Activated CD4-positive, alpha-beta T cell treated with anti-CD3 and anti-CD28 coated beads, Interleukin-2, Interleukin-4, amounts not matched to agents 100 ng/mL and 50 ng/mL, durations not matched to agents 16 hours and 8 hours (primary cell): ENCODE measurements around the gene PPP1R11.

ENCODE experiments used
- DNase-seq: peaks from one replicate; pipeline ENCODE4 v3.0.0-alpha.2; 2020; ENCODE audit warnings: low spot score

Gene PPP1R11

DNA sequence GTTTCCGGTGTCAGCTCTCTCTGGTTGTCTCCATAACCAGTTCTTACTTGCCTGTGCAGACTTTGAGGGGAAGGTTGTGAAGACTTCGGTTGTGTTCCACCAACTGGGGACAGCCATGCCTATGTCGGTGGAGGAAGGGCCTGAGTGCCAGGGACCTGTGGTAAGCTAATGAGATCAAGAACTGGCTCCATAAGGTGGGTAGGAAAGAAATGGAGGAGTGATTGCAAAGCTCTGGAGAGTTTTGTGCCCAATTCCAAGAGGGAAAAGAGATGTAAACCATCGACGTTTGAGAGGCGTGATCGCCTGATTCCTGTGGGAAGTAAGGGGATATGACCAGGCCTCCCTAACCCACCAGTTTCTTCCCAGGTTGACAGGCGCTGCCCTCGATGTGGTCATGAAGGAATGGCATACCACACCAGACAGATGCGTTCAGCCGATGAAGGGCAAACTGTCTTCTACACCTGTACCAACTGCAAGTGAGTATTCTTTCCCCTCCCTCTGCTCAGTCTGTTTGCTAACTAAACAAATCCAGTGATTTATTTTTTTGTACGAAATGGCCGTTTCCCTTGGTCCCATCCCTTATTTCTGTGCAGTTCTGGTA is 5.0 kb upstream of the PPP1R11 start:
- DNase-seq: peak; percentile 52

DNA sequence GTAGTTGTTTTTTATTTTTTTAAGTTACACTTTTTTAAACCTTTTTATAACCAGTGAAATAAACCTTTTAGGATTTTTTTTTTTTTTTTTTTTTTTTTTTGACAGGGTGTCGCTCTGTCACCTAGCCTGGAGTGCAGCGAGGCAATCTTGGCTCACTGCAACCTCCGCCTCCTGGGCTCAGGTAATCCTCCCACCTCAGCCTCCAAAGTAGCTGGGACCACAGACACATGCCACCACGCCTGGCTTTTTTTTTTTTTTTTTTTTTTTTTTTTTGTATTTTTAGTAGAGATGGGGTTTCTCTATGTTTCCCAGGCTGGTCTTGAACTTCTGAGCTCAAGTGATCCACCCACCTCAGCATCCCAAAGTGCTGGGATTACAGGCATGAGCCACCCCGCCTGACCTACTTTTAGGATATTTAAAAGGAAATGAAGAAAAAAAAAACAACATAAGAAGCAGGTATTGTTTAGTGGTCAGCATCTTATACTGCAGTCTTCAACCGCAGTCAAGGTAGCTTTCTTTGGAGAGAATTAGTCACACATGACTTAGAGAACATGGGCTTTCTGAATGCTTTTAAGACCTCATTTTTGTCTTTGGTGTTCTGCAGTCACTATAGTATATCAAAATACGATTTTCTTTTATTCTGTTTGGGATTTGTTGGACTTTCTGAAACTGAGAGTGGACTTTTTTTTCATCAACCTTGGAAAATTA is 4.4 kb upstream of the PPP1R11 start:
- DNase-seq: peak; percentile 46

DNA sequence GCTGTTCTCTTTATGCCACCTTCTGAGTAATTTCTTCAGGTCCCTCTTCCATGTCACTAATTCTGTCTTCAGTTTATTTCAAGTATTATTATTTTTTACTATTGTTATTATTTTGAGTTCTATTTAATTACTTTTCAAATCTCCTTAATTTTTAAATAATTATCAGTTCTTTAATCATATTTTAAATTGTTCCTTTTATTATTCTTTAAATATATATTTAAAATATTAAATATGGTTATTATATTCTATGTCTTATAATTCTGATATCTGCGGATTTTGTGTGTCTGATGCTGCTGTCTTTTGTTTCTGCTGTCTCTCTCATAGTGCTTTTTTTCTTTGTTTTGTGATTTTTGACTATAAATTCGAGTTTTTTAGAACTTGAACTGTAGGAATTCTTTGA is 3.7 kb upstream of the PPP1R11 start:
- DNase-seq: no peak

DNA sequence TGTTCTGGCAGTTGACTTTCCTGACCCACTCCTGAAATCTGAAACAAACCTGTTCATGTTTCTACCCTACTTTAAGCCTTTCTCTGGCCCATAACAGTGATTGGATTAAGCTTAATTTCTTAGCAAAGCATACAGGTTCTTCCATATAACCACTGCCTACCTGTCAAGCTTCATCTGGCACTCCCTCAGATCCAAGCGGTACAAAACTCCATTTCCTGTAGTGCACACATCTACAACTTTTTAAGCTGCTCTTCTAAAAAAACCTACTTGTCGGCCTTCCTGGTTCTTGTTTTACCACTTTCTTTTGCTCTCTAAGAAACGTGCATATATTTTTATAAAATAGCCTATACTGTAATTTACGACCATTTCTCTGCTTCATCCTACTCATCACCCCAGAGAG is 916 bp upstream of the PPP1R11 start:
- DNase-seq: no peak

GRCh38 chr6:30067460-30068139 is 602 bp downstream of the PPP1R11 start:
- DNase-seq: no peak

- DNase-seq: no peak
Observed at GRCh38 chr6:30071081-30071818, 4.3 kb downstream of the PPP1R11 start.

DNA sequence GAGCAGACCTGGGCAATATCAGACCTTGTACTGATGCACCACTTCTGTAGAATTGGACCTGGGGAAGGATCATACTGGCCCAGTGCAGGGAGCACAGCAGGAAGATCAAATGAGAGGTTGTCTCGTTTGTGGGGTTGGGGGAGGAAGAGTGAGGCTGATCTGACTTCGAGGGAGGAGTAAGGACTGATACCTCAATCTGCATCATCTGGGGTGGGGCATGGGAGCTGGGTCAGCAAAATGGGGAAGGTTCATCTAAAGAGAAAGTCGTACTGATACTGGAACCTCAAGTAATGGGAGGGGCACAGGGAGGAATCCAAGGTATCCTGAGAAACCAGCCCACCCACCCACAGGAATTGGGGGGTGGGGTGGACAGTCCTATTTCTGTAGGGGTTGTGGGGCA is 4.9 kb downstream of the PPP1R11 start:
- DNase-seq: no peak

GRCh38 chr6:30073489-30074235 is 6.7 kb downstream of the PPP1R11 start:
- DNase-seq: no peak

GRCh38 chr6:30074331-30075093 is 7.5 kb downstream of the PPP1R11 start:
- no peak for DNase-seq

DNA sequence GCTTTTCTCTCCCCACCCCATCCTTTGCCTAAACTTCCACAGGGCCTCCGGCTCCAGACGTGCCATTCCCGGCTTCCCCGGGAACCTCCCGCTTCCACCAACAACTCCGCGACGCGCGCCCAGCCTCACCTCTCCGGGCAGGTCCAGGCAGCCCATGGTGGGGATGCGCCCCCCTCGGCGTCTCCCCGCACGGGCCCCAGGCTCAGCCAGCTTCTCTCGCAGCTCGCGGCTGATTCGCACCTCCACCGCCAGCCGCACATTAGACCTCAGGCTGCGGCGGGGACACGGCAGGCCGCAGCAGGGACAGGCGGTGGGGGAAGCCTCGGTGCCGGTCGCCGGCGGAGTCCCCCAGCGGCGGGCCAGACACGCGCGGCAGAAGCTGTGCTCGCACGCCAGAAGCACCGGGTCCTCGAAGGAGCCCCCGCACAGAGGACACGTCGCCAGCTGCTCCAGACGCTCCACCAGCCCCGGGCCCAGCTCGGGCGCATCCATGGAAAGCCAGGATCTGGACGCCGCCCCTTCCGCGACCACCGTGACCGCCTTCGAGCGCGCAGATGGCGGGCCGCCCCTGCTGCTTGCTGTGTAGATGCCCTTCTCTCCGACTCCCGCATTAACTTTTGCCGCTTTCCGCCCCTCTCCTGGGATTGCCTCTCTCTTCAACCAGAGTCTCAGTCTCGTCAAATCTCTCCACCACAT is 8.2 kb downstream of the PPP1R11 start, which contains the start of gene RNF39:
TSS of gene RNF39 (minus strand) at position 676 of the 696 bp plus-strand sequence. CDS start at position 492, 184 bp downstream.
- no peak for DNase-seq

DNA sequence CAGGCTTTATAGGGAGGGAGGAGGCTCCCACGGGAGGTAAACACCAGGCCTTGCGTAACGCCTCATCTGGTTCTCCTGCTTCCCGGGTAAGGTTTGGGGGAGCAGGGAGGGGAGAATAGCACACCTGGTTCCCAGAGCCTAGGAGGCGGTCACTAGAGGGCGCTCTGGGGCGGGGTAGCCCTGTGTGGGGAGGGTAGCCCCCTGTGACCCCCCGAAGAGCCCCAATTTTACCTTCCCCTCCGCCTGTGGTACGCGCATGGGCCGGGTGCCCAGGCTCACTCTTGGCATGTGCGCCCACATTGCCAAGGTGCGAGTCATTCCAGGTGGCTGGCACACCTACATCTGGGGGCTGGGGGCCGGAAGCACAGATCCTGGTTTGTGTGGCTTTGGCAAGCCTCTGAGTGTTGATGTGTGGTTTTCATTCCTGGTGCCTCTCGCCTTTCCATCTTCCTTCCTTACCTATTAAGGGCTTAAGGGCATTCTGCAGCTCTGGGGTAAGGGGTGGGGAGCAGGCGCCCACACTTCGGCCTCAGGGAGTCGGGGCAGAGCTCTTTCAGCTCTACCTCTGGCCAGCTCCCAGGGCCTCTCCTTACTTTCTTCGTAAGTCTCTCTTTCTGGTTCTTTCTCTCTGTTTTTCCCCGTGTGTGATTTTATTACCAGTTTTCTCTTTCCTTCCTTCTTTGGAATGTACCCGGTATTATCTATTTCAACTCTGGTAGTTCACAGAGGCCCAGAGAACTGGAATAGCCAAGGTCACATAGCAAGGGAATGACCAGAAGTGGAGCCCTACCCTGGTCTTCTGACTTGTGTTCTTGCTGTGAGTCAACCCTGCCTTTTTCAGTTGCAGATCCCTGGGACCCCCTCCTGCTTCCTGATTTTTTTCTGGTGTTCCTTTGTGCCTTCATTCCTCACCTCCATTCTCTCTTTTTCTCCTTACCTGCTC is 9.1 kb downstream of the PPP1R11 start:
- no peak for DNase-seq

DNA sequence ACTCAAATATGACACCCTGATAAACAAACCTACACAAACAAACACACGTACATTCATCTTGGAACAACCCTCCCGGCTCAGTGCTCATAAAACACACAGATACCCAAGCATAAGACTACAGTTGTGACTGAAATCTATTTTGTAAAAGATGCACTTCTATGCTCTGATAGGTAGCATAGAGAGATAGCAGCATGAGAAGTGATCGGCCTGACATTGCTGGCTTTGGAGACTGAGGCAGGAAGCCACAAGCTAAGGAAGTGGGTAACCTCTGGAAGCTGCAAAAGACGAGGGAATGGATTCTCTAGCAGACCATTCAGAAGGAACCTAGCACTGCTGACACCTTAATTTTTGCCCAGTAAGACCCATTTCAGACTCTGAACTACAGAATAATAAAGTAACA is 10.2 kb downstream of the PPP1R11 start:
- DNase-seq: no peak

DNA sequence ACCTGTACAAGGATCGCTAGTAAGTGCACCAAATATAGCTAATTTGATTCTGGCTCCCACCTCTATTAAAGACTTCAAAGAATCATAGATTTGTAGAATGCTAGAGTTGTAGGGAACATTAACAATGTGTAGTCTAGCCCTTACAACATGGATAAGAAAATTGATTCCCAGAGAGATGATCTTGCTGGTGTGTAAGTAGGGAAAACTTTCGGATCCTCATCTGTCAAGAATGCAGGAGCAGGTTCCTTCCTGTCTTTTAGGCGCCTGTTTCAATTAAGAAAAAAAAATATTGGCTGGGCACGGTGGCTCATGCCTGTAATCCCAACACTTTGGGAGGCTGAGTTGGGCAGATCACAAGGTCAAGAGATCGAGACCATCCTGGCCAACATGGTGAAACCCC is 20.9 kb downstream of the PPP1R11 start:
- DNase-seq: no peak

- DNase-seq: no peak
Observed at GRCh38 chr6:30091577-30092381, 24.8 kb downstream of the PPP1R11 start.

- DNase-seq: no peak
Observed at GRCh38 chr6:30092852-30093543, 26.0 kb downstream of the PPP1R11 start.

- DNase-seq: no peak
Observed at GRCh38 chr6:30093951-30094661, 27.1 kb downstream of the PPP1R11 start.

DNA sequence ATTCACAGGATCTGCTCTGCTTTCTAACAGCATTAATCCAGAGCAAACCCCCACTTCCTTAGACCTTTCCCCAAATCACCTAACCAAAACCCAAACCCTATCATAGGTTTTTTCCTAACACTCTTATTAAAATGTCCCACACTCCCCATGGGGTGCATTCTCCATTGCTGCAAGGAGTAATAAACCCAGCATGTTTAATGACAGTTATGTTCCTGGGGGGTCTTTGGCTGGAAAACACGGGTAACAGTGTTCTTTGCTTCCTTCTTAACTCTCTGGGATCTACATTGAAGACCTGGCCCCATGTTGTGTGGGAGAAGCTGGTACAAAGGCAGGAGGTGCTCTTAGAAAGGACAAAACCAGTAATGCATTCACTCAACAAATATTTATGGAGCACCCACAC is 29.8 kb downstream of the PPP1R11 start:
- no peak for DNase-seq
